Stimulated activated CD8-positive, alpha-beta memory T cell treated with anti-CD3 and anti-CD28 coated beads, Interleukin-7, amount 100 ng/mL, for 1 hour (primary cell): ENCODE data around the gene FOXN3.
"Not testable (repeated sequence)": the region's sequence is repeated elsewhere in the genome, so short reads cannot be mapped to it uniquely, and the experiment has no call there.

ENCODE experiments used
- DNase-seq, 2 donors: peaks; one replicate each; pipeline ENCODE4 v3.0.0-alpha.2; 2020; ENCODE audit warnings: low read depth in 2 of 2

The FOXN3 gene

DNA sequence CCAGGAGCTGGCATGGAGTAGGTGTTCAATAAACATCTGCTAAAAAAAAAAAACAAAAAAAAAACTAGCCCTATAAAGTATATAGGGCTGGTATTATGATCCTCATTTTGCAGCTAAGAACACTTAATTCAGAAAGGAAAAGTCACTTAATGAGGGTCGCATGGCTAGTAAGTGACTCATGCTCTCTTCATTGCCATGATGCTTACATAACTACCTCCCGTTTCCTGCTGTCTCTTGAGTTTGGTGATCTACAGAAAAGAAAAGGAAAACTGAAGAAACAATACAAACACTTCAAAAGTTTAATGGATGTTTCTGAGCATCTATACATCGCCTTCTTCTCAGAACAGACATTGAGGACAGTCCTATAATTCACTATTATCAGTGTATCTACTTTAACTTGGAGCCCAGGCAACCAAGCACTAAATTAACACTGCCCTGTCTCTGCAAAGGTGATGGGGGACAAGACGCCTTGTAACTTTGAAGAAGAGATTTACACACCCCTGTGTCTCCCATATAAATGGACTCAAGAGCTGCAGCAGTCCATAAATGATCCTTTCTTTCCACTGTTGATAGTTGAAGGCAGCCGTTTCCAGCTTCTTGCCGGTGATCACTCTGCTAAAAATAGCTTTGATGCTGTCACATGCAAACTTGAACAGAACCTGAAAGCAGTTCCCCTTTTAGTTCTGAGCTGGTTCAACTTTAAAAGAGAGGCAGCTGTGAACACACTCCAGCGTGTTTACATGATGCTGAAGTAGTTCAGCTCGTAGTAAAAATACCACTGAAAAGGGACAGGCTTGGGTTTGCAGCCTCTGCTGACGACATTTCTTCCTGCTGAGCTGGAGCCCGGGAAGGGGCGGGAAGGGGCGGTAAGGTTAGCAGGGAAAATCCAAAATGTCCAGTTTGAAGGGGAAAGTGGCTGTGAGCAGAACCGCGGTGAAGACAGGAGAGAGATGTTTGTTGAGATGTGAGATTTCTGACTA is 113.3 kb downstream of the FOXN3 start:
- DNase-seq: no peak

DNA sequence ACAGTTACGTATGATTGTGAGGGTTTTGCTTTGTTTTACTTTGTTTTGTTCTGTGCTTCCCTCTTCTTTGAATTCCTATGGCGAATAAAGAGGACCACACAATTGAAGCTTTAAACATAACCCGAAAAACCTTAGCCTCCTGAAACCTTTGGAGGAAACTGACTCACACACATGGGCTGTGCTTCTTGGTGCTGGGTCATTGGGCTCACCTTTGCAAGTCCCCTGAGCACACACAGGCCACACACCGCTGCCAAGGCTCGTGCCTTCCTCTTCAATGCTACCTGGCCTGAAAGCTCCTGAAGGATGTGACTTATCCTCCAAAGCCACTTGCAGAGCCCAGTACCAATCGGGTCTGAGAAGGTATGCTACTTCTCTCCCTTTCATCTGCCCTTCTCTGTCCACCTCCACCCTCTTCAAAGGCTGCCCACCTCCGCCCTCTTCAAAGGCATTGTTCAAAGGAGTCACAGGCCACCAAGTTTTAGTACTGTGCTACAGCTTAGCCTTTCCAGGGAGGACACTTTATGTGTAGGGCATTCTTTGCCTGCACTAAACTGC is 114.6 kb downstream of the FOXN3 start:
- no peak for DNase-seq

DNA sequence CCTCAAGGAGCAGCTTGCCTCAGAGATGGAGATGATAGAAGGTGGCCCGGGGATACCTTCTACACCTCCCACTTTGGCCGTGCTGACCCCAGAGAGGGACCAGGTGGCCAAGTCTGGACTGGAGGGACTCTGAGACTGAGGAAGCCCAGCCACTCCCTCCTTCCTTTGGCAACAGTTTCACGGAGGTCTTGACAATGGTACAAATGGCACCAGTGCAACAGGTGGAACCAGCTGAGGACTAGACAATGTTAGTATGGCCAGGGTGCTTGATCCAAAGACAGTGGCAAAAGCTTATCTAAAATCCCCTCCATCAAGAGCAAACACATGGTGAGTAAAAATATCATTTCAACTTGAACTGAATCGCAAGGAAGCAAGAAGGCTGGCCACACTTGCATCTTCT is 117.4 kb downstream of the FOXN3 start:
- DNase-seq: no peak

GRCh38 chr14:89298056-89298834 is 118.8 kb downstream of the FOXN3 start:
- DNase-seq: no peak

DNA sequence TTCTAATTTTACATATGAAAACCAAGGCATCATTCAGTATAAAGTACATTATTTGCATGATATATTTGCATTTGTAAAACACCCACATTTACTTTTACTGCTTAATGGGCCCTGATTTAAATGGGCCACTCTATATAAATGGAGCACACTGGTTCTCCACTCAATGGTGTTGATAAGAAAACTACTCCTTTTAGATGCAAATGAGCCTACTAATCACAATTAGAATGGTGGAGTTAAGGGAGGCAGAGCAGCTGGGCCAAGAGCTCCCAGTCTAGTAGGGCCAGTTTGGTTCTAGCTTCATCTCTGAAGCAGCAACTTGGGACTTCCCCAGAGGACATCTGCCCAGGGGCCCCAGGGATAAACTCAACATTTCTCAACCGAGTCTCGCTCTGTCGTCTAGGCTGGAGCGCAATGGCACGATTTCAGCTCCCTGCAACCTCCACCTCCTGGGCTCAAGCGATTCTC is 120.7 kb downstream of the FOXN3 start:
- no peak for DNase-seq

GRCh38 chr14:89294872-89295271 is 122.2 kb downstream of the FOXN3 start:
- DNase-seq: no peak

DNA sequence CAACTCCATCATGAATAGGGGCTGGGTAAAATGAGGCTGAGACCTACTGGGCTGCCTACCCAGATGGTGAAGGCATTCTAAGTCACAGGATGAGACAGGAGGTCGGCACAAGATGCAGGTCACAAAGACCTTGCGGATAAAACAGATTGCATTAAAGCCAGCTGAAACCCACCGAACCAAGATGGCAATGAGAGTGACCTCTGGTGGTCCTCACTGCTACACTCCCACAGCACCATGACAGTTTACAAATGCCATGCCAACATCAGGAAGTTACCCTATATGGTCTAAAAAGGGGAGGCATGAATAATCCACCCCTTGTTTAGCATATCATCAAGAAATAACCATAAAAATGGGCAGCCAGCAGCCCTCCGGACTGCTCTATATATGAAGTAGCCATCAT is 122.6 kb downstream of the FOXN3 start:
- not testable (repeated sequence) for DNase-seq

DNA sequence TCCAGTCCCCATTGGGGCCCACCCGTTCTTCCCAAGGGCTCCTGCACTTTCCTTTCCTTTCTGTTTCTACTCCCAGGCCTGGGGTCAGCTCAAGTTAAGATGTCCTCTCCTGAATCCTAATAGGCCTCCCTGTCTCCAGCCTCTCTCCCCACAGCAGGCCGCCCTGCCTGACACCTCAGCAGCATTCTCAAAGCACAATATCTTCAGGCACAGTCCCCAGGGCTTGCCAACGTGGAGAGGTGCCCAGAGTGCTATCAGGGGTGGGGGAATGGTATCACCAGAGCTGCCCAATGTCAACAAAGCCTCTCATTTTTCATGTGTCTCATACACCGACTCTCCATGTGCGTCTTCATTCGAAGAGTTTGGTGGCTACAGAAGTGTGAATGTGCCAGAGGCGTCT is 123.0 kb downstream of the FOXN3 start:
- DNase-seq: no peak

GRCh38 chr14:89293314-89293916 is 123.6 kb downstream of the FOXN3 start:
- no peak for DNase-seq

DNA sequence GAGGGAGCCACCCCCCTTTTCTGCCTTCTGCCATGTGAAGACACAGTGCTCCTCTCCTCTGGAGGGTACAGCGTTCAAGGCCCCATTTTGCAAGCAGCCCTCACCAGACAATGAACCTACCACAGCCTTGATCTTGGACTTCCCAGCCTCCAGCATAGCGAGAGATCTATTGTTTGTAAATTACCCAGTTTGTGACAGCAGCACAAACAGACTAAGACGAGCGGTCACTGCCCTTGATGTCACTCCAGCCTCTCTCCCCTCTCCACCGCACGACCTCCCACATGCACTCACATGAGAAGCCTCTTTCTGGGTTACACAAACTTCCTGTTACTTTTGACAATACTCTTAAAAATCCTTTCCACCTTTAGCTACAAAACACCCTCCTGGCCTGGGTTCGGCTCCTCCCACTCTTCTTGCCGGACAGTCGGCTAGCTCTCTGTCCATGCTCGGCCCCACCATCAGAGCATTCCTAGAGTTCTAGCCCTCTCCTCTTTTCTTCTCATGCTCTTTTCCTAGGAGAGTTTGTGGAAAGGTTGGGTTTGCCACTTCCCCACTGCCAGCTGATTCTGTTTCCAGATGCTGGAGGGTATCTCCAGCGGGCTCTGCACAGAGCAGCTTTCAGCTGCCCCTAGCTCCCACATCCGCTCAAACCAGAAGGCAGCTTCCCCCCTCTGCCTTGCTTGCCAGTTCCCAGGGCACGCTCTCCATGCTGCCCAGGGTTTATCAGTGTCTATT is 124.3 kb downstream of the FOXN3 start:
- DNase-seq: no peak

- no peak for DNase-seq
Observed at GRCh38 chr14:89291351-89291940, 125.6 kb downstream of the FOXN3 start.

- no peak for DNase-seq
Observed at GRCh38 chr14:89290813-89291212, 126.2 kb downstream of the FOXN3 start.

GRCh38 chr14:89289477-89289876 is 127.6 kb downstream of the FOXN3 start:
- no peak for DNase-seq

GRCh38 chr14:89288114-89288513 is 128.9 kb downstream of the FOXN3 start:
- DNase-seq: no peak

- DNase-seq: no peak
Observed at GRCh38 chr14:89284333-89285058, 132.5 kb downstream of the FOXN3 start.

DNA sequence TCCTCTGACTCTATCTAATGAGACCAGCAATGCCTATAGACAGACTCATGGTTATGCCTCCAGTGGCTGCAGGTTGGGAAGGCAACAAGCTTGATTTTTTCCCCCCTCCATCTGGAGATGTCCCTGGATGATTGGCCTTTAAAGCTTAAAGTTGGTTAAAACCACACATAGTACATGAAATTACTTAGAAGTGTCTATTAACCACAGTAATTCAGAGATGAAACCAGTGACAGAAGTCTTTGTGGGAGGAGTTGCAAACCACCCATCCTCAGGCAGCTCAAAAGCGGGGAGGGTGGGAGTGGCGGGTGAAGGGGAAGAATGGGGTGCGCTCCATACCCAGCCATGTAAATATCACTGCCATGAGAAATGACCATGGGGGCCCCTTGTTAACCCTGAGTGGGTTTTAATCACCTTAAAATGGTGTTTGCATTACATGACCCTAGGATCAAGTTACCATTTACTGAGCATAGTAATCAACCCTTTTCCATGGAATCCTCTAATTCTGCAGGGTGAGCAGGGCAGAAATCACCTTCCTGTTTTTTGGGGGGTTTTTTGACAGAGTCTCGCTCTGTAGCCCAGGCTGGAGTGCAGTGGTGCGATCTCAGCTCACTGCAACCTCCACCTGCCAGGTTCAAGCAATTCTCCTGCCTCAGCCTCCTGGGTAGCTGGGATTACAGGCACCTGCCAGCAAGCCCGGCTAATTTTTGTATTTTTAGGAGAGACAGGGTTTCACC is 133.5 kb downstream of the FOXN3 start:
- no peak for DNase-seq

DNA sequence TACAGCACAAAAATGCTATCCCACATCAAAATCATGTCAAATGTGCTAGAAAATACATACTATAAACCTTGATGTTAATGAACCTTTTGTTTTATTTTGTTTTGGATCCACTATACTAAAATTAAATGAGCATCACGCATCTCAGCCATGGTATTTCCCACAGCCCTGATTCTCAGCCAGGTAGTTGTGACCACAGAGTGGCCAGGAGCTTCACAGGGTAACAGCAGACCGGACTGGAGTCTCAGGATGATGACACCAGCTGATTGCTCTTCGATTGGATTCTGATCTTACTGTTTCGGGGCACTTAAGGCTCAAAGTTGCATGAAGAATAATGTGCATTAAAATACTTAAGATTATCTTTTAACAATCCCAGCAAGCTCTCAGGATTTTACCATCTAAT is 134.8 kb downstream of the FOXN3 start:
- no peak for DNase-seq

DNA sequence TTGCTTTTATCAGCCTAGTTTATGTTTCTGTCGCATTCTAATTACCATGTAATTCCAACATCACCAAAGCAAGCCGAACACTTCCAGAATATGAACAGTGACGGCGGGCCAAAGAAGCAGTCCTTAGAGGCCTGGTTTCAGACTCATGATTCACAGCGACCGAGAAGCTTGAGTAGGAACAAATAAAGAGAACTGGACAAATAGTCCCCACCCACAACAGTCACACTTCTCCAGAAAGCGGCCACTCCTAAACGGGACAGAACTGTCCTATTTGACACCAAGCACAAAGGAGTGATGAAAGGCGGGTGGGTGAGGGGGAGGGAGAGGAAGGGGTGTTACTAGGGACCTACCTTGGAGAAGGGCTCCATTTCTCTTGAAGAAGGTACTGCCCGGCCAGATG is 136.4 kb downstream of the FOXN3 start:
- DNase-seq: no peak

GRCh38 chr14:89279649-89280232 is 137.3 kb downstream of the FOXN3 start:
- no peak for DNase-seq
